SU-DHL-6 (cell line): ENCODE measurements around the gene CASP10.

Source experiments
- H2AFZ ChIP-seq: fragments of 200-600 bp; sonication (generic); 2 replicates; pipeline ENCODE4 v1.6.1; 2014; ENCODE audit warnings: low read depth, mild to moderate bottlenecking, moderate library complexity, mixed read lengths, antibody characterized with exemption, low read length; ENCODE audit not compliant: severe bottlenecking
- H3F3A ChIP-seq: fragments of 200-600 bp; shearing (Covaris generic); 2 replicates; pipeline ENCODE4 v1.6.0; 2016; ENCODE audit warnings: antibody characterized with exemption, mild to moderate bottlenecking; ENCODE audit not compliant: insufficient read depth
- H3K27ac ChIP-seq: fragments of 200-600 bp; sonication (generic); 2 replicates; pipeline ENCODE4 v1.5.1; 2016; ENCODE audit warnings: low read depth, mild to moderate bottlenecking, low read length, moderate library complexity, mixed read lengths
- H3K27me3 ChIP-seq: fragments of 200-600 bp; sonication (generic), shearing (Covaris generic); 2 replicates; pipeline ENCODE4 v1.6.0; 2014; ENCODE audit warnings: mild to moderate bottlenecking, low read length
- H3K36me3 ChIP-seq: fragments of 200-600 bp; sonication (generic); 2 replicates; pipeline ENCODE4 v1.6.1; 2014; ENCODE audit warnings: mild to moderate bottlenecking, low read length, mixed read lengths
- H3K4me2 ChIP-seq: fragments of 300-600, 200-600 bp; shearing (Covaris generic), sonication (generic); 2 replicates; pipeline ENCODE4 v1.6.0; 2014; ENCODE audit warnings: low read length, low read depth, mild to moderate bottlenecking; ENCODE audit not compliant: poor library complexity, severe bottlenecking
- H3K4me3 ChIP-seq: fragments of 200-600 bp; sonication (generic); 2 replicates; pipeline ENCODE4 v1.5.1; 2014; ENCODE audit warnings: antibody characterized with exemption, low read length, mild to moderate bottlenecking, mixed read lengths; ENCODE audit not compliant: insufficient read depth, poor library complexity, severe bottlenecking
- H3K79me2 ChIP-seq: fragments of 200-600 bp; sonication (generic); 2 replicates; pipeline ENCODE4 v1.6.1; 2014; ENCODE audit warnings: mild to moderate bottlenecking, low read length, moderate library complexity; ENCODE audit not compliant: insufficient read depth
- H3K9ac ChIP-seq: fragments of 200-600 bp; sonication (generic); 2 replicates; pipeline ENCODE4 v1.7.0; 2014; ENCODE audit warnings: mild to moderate bottlenecking, low read length
- H3K9me2 ChIP-seq: fragments of 200-600 bp; sonication (generic); replicated peaks from 2 replicates; pipeline ENCODE4 v1.6.1; 2014; ENCODE audit warnings: low read length; ENCODE audit not compliant: insufficient read depth
- H3K9me3 ChIP-seq: fragments of 200-600 bp; sonication (generic); 2 replicates; pipeline ENCODE4 v1.6.1; 2014; ENCODE audit warnings: low read length, mixed read lengths; ENCODE audit not compliant: insufficient read depth
- H4K20me1 ChIP-seq: fragments of 200-600 bp; sonication (generic); 2 replicates; pipeline ENCODE4 v1.6.1; 2014; ENCODE audit warnings: low read depth, mild to moderate bottlenecking, antibody characterized with exemption, low read length, moderate library complexity, mixed read lengths
- CTCF ChIP-seq: fragments of 200-600 bp; sonication (generic); IDR thresholded peaks from one replicate; pipeline ENCODE4 v1.5.1; 2017; ENCODE audit warnings: antibody characterized with exemption, mild to moderate bottlenecking, low read length, moderate library complexity; ENCODE audit not compliant: insufficient read depth, poor library complexity, severe bottlenecking
- EZH2phosphoT487 ChIP-seq: fragments of 200-600 bp; sonication (generic), shearing (Covaris generic); conservative IDR thresholded peaks from 2 replicates; pipeline ENCODE4 v1.6.1; 2018; ENCODE audit warnings: mild to moderate bottlenecking, antibody characterized with exemption, low read length, moderate library complexity, mixed read lengths

CASP10 gene

GRCh38 chr2:201157694-201158093, 25.2 kb upstream of the CASP10 start:
- H3K79me2 ChIP-seq, result no peaks in the 10 kb centered on the region
- H4K20me1 ChIP-seq, result no peaks in the 10 kb centered on the region
- no peak overlapping the region for H3K4me3 ChIP-seq
- no peaks in the 10 kb centered on the region for H3K36me3 ChIP-seq
- peak overlapping the region; percentile 71 for H2AFZ ChIP-seq
- H3K9me2 ChIP-seq, result no peaks in the 10 kb centered on the region
- H3K4me2 ChIP-seq, result no peak overlapping the region
- H3F3A ChIP-seq, result no peaks in the 10 kb centered on the region
- TF ChIP-seq EZH2phosphoT487, result no peak
- no peak for TF ChIP-seq CTCF
- H3K9me3 ChIP-seq, result no peaks in the 10 kb centered on the region
- no peak overlapping the region for H3K9ac ChIP-seq
- no peaks in the 10 kb centered on the region for H3K27me3 ChIP-seq
- H3K27ac ChIP-seq, result no peak overlapping the region

- Histone ChIP-seq H3K79me2 (no peaks in the 10 kb centered on the region), H4K20me1 (no peaks in the 10 kb centered on the region), H2AFZ (peak overlapping the region; percentile 71), H3K36me3 (no peaks in the 10 kb centered on the region), H3F3A (no peaks in the 10 kb centered on the region), H3K9me2 (no peaks in the 10 kb centered on the region), H3K27ac (no peak overlapping the region), H3K9ac (no peak overlapping the region), H3K4me3 (no peak overlapping the region), H3K9me3 (no peaks in the 10 kb centered on the region), H3K4me2 (peak overlapping the region; percentile 21), H3K27me3 (no peaks in the 10 kb centered on the region)
- TF ChIP-seq EZH2phosphoT487 (no peak), CTCF (peak; percentile 30)
Observed at GRCh38 chr2:201158111-201158929, 24.6 kb upstream of the CASP10 start.

- H3K27me3 ChIP-seq, result no peaks in the 10 kb centered on the region
- no peak overlapping the region for H3K4me3 ChIP-seq
- no peaks in the 10 kb centered on the region for H3K36me3 ChIP-seq
- no peaks in the 10 kb centered on the region for H3K9me3 ChIP-seq
- H3K9me2 ChIP-seq, result no peaks in the 10 kb centered on the region
- H4K20me1 ChIP-seq, result no peaks in the 10 kb centered on the region
- H2AFZ ChIP-seq, result no peak overlapping the region
- H3F3A ChIP-seq, result no peaks in the 10 kb centered on the region
- no peak for TF ChIP-seq CTCF
- no peak for TF ChIP-seq EZH2phosphoT487
- H3K27ac ChIP-seq, result no peak overlapping the region
- H3K9ac ChIP-seq, result no peak overlapping the region
- H3K79me2 ChIP-seq, result no peaks in the 10 kb centered on the region
- no peak overlapping the region for H3K4me2 ChIP-seq
Observed at GRCh38 chr2:201164166-201164565, 18.8 kb upstream of the CASP10 start.
